ENCODE data around the gene DOCK10. TPM values are rescaled to one million over a fixed set of nuclear protein-coding genes. Genes with fewer than 3 reads are reported as not detected.

The DOCK10 gene
- total and polyA plus RNA-seq, 2 donors (not counting 3 experiments of a cell fraction or from before 2014, with no cell fraction given), result 5.8 to 23.0 TPM

DNA sequence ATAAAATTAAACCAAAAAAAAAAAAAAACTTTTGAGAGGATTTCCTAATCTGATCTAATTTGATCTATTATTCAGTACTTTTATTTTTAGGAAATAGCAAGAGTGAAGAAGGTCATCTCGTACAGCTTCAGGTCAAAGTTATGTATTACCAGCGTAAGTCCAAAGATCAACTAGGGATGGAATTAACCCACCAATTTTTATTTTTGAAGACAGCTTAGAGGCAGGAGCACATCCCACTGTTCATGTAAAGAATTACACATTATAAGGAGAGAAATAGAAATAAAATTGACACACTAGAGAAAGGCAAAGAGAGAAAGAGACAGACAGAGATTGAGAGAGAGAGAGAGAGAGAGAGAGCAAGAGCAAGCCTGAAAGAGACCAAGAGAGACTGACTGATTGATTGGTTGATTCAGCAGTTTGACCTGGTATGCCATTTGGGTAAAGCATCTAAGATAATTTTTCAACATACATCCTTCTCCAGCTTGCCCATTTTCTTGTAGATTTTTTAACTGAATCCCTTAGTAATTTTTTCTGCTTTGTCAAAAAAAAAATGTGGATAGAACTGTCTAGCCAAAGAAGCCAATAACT is 25.1 kb downstream of the DOCK10 start:
- H3K4me1 ChIP-seq (ENCODE audit: control insufficient read depth, extremely low read depth, insufficient read depth, low read length), result no peaks in the 10 kb centered on the region
- no peak overlapping the region for H3K9ac ChIP-seq (replicated peaks; ENCODE audit: extremely low read depth, insufficient read depth, low read length)
- H3K27ac ChIP-seq (ENCODE audit: insufficient read depth, low read depth, low read length), result no peak overlapping the region
- intact Hi-C loops (cut with micrococcal nuclease) (no loop called here), dilution Hi-C loops (cut with MboI; ENCODE audit: extremely low pct_ligation_motif_present, low sequenced_read_pairs) (no loop called here)
- H4K20me1 ChIP-seq (replicated peaks; ENCODE audit: control insufficient read depth, extremely low read depth, insufficient read depth, low read length), result no peaks in the 10 kb centered on the region
- H3K9me1 ChIP-seq (replicated peaks; ENCODE audit: control insufficient read depth, extremely low read depth, insufficient read depth, low read length), result no peaks in the 10 kb centered on the region
- H3K79me2 ChIP-seq (ENCODE audit: control insufficient read depth, insufficient read depth, low read length), result no peaks in the 10 kb centered on the region
- no peak for TF ChIP-seq POLR2AphosphoS5 (IDR thresholded peaks at IDR 0.05; ENCODE audit: insufficient read depth, low read depth, low read length)
- TF ChIP-seq MYC (IDR thresholded peaks at IDR 0.05; ENCODE audit: low read depth, low read length), result no peak
- TF ChIP-seq EZH2 (IDR thresholded peaks at IDR 0.05; ENCODE audit: borderline replicate concordance, low read depth, low read length, severe bottlenecking), result no peak
- TF ChIP-seq GATA2 (IDR thresholded peaks at IDR 0.05; ENCODE audit: insufficient read depth, insufficient read length, low read depth, low read length), result no peak
- no peak for TF ChIP-seq JUN (IDR thresholded peaks at IDR 0.05; ENCODE audit: borderline replicate concordance, insufficient read depth, insufficient read length, low read depth)
- no peak for TF ChIP-seq POLR2A (IDR thresholded peaks at IDR 0.05; ENCODE audit: low read depth, low read length)
- TF ChIP-seq, protein P1, sequence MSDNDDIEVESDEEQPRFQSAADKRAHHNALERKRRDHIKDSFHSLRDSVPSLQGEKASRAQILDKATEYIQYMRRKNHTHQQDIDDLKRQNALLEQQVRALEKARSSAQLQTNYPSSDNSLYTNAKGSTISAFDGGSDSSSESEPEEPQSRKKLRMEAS (IDR thresholded peaks at IDR 0.05; ENCODE audit: insufficient read depth, insufficient read length), result no peak
- TF ChIP-seq, protein P2, sequence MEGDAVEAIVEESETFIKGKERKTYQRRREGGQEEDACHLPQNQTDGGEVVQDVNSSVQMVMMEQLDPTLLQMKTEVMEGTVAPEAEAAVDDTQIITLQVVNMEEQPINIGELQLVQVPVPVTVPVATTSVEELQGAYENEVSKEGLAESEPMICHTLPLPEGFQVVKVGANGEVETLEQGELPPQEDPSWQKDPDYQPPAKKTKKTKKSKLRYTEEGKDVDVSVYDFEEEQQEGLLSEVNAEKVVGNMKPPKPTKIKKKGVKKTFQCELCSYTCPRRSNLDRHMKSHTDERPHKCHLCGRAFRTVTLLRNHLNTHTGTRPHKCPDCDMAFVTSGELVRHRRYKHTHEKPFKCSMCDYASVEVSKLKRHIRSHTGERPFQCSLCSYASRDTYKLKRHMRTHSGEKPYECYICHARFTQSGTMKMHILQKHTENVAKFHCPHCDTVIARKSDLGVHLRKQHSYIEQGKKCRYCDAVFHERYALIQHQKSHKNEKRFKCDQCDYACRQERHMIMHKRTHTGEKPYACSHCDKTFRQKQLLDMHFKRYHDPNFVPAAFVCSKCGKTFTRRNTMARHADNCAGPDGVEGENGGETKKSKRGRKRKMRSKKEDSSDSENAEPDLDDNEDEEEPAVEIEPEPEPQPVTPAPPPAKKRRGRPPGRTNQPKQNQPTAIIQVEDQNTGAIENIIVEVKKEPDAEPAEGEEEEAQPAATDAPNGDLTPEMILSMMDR (IDR thresholded peaks at IDR 0.05; ENCODE audit: extremely low read depth in 1 of 2, insufficient read depth in 1 of 2, low read depth in 1 of 2, low read length in 2 of 2), result no peak
- no peak for TF ChIP-seq FOS (IDR thresholded peaks at IDR 0.05; ENCODE audit: borderline replicate concordance, insufficient read depth, low read length)
- H3K36me3 ChIP-seq (ENCODE audit: control insufficient read depth in 2 of 2, extremely low read depth in 1 of 2, insufficient read depth in 2 of 2, low read length in 2 of 2), result no peaks in the 10 kb centered on the region
- H3K4me3 ChIP-seq (replicated peaks in 1 of 3; ENCODE audit: insufficient read depth in 1 of 3, low read depth in 1 of 3, low read length in 3 of 3), result no peak overlapping the region
- BruUV-seq (replicated peaks), result no TSS peak
- H2AFZ ChIP-seq (ENCODE audit: low read depth, low read length), result no peak overlapping the region
- ChIA-PET CTCF (interaction anchor here (0.6 to 1.4 kb wide), 3 partner anchors 9 to 643 kb away, joined by 3 to 4 read pairs (median 3); no protein-coding TSS in a partner anchor), POLR2A (interaction anchor here (0.6 kb wide), 1 partner anchor 283 kb away, joined by 3 read pairs; no protein-coding TSS in a partner anchor)
- no peaks in the 10 kb centered on the region for H3K27me3 ChIP-seq (ENCODE audit: control insufficient read depth in 2 of 2, insufficient read depth in 2 of 2, low read length in 2 of 2)
- no peak overlapping the region for H3K4me2 ChIP-seq (ENCODE audit: insufficient read depth, low read length)
- no peaks in the 10 kb centered on the region for H3K9me3 ChIP-seq (replicated peaks; ENCODE audit: control insufficient read depth, insufficient read depth, low read length)
- no peak for DNase-seq (ENCODE audit: low read depth, low spot score)
- no peak for FAIRE-seq
